ENCODE results near the gene FNBP1.
"Not testable (repeated sequence)": the region's sequence is repeated elsewhere in the genome, so short reads cannot be mapped to it uniquely, and the experiment has no call there.

FNBP1 gene

DNA sequence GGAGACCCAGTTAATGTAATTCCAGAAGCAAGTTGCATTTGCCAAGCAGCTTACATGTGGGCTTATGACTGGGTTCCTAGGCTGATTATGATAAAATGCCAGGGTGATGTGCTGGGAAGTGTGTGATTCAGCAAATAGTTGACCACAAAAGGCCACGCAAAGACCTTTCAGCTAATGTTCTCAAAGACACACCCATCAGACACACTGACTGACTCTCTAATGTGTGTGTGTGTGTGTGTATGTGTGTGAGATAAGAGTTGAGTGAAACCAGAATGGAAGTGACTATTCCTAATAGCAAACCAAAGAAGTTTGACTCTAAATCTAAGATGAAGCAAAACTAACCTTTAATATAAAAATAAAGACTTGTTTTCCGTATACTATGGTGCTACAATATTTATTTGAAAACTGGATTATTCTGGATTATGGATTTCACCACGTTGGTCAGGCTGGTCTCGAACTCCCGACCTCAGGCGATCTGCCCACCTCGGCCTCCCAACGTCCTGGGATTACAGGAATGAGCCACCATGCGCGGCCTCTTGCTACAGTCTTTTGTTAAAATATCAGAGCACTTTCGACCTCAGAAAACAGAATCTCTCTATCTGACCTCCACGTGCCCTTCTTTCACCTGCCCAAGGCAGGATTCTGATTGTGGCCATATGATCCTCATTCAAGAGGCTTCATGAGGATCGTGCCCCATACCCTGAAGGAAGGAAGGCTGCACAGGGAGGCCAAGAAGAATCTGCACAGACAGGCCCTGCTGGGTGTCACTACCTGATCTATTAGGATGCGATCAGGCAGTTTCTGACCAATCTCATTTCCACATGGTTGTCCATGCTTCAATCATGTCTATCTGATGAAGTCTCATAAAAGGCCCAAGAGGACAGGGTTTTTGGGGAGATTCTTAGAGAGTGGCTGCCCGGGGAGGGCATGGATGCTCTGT lies 132.1 kb downstream of the FNBP1 start:
- no peak for DNase-seq

DNA sequence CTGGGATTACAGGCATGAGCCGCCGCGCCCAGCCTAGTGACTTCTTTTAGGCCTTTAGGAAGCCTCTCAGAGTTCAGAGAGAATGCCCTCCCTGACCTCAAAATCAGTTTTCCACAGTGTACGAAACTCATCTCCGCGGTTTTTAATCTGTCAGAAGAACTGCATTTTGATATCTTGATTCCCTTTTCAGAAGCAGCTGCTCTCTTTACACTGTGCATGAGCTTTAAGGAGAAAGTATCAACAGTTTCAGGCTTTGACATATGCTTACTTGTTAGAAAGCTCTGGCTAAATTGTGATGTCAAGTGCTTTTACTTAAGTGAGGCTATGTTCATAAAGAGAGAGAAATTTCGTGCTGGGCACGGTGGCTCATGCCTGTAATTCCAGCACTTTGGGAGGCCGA lies 133.1 kb downstream of the FNBP1 start:
- no peak for DNase-seq

DNA sequence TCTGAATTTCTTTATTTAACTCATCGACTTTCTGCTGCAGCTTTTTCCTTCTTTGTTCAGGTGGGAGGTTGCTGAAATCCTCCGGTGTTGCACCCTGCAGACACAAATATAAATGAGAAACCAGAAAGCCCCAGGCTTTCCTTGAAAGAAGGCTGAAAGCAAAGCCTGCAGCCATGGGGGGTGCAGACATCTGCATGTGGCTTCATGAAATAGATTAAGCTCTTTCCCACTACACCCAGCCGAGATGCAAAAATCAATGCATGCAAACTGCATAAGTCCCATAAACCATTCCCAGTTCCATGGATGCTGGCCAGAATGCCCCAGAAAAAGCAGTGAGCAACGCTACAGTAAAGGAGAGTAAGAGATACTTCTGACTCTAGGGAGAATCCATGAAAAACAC lies 134.1 kb downstream of the FNBP1 start:
- DNase-seq: no peak

DNA sequence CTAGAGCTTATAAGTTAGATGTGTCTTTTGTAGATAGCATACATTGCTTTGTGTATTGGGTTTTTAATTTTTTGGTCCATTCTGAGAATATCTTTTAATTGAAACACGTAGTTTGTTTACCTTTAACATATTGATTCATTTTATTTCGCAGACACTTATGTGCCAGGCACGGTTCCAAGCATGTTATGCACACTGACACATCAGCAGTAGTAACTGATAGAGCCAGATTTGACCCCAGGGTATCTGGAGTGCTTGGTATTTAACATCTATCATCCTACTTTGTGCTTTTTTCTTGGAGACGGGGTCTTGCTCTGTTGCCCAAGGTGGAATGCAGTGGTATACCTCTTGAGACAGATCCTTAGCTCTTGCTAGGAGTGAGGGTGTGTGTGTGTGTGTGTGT lies 135.8 kb downstream of the FNBP1 start:
- DNase-seq: no peak

DNA sequence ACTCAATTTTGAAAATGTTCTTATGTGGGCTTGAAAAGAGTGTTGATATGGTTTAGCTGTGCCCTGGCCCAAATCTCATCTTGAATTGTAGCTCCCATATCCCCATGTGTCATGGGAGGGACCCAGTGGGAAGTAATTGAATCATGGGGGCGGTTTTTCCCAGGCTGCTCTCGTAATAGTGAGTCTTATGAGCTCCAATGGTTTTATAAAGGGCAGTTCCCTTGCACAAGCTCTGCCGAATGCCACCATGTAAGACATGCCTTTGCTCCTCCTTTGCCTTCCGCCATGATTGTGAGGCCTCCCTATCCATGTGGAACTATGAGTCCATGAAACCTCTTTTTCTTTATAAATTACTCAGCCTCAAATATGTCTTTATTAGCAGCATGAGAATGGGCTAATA lies 136.7 kb downstream of the FNBP1 start:
- no peak for DNase-seq

DNA sequence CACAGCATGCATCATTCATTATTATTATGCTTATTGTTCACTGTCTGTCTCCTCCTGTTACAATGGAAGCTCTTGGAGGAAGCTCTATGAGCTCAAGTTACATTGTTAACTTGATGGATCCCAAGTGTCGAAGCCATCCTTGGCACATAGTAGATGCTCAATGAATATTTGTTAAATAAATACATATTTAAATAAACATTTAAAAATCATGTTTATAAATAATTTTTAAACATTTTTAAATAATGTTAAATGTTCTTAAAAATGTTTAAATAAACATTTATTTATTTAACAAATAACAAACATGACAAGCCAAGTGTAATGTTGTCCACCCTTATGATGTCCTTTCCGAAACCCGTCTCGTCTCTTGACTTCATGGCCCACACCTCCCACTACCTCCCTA lies 138.3 kb downstream of the FNBP1 start:
- no peak for DNase-seq

DNA sequence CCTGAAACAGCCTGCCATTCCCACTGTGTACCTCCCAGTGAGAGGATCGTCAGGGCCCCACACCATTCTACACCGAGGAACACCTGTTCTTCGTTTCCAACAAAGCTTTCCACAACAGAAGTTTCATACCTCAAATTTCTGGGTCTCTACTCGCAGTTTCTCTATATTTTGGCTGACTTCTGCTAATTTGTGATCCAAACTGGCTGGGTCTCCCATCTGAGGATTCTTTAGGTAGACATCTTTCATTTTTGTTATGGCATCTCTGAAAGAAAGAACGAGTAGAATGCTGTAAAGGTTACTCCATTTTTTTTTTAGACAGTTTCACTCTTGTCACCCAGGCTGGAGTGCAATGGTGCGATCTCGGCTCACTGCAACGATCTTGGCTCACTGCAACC lies 140.3 kb downstream of the FNBP1 start:
- DNase-seq: no peak

DNA sequence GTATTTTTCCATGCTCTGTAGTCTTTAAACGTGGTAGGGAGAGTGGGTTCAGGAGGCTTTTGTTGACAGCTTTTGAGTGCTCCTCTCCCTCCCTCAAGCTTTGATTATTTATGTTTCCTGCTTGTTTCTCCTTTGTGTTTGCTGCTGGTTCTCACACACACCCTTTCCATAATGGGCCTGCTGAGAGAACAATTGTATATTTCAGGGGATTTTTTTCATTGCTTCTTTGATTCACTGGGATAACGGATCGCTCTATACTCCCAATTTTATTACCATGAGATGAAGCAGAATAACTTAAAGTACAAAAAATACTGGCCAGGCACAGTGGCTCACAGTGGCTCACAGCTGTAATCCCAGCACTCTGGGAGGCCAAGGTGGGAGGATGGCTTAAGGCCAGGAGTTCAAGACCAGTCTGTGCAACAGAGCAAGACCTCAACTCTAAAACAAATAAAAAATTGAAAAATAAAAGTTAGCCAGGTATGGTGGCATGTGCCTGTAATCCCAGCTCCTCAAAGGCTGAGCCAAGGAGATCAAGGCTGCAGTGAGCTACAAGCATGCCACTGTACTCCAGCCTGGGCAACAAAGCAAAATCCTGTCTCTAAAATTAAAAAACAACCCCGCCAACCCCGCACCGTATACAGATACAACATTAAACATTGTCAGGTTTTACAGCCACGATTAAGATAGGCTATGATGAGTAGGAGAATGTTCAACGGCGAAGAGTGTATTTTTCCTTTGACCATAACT lies 140.8 kb downstream of the FNBP1 start:
- DNase-seq: no peak

DNA sequence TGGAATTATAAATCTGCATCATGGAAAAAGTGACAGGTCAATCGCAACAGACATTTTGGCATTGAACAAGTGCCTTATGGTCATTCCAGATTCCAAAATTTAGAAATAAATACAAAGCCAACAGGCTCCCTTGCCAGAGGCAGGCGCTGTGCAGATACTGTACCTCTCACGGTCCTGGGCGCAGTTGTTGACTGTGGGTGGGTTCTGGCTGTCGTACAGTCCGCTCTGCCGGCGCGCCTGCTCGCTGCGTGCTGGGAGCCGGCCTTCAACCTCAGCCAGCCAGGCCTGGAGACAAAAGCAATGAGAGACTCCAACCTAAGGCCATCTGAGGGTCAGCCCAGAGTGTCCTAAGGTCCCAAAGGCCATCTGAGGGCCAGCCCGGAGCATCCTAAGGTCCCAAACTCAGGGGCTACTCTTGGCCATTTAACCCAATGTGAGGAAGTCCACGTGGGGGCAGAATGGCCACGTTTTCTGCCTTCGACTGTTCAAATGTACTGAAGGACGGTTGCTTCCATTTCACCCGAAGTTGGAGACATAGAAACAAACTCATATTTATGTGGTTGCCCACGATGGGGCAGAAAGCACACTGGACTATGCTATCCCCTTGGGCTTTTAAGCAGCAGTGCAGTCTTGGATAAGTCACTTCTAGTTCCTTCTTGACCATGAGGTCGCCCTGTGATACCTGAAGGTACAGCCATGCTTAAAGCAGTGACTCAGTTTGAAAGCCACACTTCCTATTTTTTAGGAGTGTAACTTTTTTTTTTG lies 142.5 kb downstream of the FNBP1 start:
- no peak for DNase-seq

DNA sequence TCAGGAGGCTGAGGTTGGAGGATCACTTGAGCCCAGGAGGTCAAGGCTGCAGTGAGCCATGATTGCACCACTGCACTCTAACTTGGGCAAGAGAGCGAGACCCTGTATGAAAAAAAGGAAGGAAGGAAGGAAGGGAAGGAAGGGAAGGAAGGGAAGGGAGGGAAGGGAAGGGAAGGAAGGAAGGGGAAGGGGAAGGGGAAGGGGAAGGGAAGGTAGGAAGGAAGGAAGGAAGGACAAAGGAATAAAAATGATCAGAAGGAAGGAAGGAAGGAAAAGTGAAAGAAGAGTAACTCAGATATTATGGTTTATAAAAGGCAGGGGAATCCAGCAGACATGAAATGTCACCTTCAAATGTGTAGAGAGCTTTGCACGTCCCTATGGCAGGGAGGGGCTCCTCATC lies 143.4 kb downstream of the FNBP1 start:
- DNase-seq: no peak

DNA sequence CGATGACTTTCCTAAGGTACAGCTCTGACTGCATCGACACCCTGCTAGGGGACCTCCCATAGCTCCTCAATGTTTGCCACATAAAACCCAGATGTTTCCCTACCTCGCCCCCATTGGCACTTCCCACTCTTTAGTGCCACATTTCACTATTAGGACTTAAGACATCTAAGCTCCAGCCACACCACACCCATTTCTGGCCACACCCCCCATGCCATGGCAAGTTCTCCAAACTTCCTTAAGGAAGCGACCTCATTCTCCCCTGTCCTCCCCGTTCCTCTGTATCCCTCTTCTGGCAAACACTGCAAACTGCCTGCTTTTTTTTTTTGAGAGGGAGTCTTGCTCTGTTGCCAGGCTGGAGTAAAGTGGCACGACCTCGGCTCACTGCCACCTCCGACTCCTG lies 144.8 kb downstream of the FNBP1 start:
- DNase-seq: no peak

DNA sequence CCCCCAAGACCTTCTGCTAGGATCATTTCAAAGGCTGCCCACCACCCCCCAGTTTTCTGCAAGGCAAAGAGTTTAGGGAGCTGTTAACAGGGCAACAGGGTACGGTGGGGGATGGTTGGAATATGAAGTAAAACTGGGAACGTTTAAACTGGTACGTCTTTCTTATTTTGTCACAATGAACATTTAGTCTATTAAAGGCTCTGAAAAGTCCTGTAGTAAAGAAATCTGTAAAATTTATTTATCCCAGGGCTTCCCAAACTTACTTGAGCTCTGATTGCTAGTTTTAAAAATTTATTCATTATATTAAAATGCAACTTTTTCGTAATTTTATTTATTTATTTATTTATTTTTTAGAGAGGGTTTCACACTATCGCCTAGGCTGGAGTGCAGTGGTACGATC lies 145.7 kb downstream of the FNBP1 start:
- no peak for DNase-seq

DNA sequence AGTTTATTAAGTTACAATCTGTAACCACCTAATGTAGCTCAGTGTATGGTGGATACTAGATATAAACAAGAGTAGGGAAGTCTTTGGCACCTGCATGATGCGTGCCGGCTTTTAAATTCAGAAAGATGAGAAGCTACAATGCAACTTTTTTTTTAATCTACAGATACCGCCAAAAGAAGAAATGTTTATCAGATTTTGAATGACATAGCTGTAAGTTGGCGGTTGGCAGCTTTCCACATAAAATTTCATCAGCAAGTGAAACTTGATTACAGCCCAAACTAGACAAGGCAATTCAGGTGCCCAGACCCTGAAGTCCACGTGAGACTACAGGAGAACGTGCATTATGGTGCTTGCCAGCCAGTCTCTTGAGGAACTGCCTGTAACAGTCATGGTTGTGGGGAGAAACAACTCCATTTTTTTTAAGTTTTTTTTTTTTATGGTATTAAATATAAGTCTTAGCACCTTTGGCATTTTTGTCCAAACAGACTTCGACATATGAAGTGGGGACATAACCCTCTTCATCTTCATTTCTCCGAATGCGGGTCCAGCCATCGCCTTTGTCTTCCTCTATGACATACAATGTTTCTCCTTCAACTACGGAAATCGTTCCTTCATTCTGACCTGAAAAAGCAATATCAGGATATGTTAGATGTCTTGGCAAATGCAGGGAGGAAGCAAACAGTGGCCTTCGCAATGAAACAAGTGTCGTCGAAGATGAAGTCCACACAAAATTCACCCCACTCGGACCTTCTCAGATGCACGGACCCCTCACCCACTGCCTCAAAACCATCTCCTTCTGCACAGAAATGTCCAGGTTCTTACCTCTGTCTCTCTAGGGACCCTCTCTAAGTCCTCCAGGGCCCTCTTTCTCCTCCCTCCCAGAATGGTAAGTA lies 147.4 kb downstream of the FNBP1 start:
- DNase-seq: no peak

DNA sequence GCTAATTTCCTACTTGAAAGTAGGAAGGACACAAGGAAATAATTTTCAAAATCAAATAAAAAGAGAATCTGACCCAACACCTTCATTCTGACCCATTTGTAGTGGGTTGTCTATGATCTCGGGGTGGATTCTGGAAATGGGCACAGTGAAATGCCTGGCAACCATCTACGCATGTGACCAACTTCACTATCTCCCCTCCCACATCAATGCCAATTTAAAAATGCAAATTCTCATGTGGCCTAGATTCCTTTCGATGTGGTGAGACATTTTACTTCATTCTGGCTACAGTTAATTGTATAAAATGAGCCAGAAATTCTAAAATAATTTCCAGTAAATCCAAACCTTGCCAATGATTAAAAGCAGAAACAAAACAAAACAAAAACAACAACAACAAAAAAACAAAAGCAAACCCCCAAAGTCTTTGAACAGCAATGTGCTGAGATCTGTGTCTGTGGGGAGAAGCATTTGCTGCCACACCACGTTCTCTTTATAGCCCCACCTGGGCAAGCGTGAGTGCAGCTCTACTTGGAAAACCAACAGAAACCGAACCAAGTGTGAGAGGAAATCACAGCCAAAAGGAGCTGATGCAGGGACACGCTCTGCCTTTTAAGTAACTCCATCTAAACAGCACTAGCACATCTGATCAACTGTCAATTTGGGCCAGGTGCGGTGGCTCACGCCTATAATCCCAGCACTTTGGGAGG lies 148.7 kb downstream of the FNBP1 start:
- no peak for DNase-seq

DNA sequence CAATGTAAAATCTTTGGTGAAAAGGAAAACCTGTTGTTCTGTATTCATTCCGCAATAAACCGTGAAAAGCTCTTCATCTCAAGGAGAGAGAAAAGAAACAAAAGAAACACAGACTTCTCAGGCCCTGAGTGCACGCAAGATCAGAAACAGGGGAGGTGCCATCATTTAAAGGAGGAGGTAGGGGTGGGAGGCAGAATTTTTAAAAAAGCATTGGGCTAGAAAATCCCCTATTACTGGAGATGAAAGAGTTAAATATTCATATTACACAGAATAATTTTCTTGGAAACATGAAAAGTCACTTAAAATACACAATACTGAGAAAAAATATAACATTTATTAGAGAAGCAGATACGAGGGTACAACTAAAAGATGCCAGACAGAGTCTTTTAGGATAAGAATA lies 151.4 kb downstream of the FNBP1 start:
- DNase-seq: no peak

DNA sequence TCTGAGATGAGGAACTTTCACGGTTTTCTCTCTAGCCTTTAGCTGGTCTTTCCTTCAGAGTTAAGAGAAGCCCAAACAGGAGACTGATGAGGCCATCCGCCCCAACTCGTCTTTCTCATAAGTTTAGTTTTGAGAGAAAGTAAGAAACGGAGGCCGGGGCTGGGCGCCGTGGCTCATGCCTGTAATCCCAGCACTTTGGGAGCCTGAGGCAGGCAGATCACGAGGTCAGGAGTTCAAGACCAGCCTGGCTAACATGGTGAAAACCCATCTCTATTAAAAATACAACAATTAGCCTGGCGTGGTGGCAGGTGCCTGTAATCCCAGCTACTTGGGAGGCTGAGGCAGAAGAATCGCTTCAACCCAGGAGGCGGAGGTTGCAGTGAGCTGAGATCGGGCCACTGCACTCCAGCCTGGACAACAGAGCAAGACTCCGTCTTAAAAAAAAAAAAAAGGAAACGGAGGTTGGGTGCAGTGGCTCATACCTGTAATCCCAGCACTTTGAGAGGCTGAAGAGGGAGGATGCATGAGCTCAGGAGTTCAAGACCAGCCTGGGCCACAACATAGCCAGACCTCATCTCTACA lies 152.2 kb downstream of the FNBP1 start:
- DNase-seq: not testable (repeated sequence)

DNA sequence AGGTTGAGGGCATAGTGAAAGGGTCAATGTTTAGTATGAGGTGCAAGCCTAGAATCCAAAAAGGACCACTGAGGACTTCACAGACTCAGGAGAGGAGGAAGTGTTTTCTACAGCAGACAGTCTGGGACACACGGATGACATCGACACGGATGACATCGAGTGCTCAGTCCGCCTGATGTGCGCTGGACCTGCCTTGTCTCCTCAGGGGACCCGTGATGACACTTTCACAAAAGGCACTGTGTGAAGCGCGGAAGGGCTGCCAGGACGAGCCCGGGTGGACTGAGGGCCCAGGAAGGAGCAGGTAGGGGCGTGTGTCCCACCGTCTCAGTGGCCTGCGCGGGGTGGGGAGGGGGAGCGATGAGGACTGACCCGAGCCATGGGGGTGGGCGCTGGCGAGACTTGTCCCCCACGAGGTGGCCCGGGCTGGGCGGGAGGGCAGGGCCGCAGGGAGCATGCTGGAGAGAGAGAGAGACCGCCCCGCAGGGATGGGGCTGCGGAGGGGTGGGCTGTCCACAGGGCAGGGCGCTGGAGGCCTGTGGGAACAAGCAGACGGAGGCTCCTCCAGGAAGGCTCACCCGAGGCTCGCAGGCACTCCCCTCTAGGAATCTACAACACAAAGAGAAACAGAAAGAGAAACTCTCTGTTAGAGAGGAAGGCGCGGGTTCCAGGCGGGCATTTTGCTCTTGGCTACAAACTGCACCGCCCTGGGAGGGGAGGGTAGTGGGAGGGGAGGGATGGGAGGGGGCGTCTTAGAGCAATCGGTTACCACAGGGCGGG lies 152.9 kb downstream of the FNBP1 start:
- no peak for DNase-seq

DNA sequence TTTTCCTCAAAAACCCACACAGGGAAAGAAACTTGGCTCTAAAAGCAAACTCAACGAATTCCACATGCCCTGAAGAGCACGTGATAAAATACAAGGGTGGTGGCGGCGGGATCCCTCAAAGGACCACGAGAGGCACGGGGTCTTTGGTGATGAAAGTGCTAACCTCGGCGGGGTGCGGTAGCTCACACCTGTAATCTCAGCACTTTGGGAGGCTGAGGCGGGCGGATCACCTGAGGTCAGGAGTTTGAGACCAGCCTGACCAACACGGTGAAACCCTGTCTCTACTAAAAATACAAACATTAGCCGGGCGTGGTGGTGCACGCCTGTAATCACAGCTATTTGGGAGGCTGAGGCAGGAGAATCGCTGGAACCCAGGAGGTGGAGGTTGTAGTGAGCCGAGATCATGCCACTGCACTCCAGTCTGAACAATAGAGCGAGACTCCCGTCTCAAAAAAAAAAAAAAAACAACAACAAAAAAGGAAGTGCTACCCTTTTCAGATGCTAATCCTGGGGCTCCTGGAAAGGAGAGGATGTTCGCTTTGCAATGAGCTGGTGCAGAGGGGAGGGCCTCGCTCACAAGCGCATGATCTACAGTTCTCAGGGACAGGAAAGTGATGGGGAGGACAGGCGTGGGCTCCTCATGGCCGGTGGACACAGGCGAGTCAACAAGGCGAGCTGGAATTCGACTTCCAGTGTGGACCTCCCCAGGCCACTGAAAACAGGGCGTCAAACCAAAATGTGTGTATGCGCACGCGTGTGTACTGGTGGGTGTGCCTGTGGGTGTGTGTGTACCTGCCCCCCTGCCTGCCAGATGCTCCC lies 153.7 kb downstream of the FNBP1 start:
- no peak for DNase-seq

DNA sequence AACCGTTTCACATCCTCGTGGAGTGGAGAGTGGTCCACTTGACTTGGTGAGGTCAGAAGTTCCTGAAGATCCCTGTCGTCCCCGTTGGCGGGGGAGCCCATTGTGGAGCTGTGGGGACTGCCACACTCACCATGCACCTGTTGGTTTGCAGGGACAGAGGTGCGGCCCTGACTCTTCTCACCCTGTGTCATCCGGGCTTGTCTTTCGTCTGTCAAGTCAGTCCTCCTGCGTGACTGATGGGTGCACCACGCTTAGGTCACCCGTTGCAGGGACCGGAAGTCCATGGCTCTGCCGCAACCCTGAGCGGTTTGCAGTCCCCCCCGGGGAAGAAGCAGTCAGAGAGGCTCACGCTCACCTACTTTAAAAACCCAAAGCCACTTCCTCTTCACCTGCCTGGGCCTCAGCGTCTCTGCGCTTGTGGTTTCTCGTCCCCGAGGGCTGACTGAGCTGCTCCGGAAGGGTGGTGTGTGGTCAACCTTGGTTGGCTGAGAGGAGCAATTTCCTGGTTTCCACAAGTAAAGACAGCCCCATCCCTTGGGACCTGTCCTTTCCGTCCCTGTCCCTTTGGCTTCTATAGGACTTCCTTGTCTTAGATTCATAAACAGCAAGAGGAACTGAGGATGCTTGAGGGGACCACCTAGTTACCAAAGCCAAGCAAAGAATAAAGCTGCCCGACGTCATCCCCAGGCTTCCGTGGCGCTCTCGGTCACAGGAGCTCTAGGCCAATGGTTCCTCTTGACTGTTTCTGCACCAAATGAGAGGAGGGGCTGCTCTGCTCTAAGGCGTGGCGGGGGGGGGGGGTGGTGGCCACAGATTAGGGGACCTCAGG lies 154.5 kb downstream of the FNBP1 start:
- DNase-seq: no peak
